HG02678 (cell line): ENCODE measurements around the gene AMDHD2.
A peak's percentile ranks its signal among the peaks of the same experiment; 100 is the strongest.

Source experiments
- ATAC-seq: cut with Tn5 transposase; IDR thresholded peaks from one replicate; pipeline ENCODE4 v1.9.1; 2021; ENCODE audit warnings: mild to moderate bottlenecking, moderate library complexity; ENCODE audit not compliant: unreplicated experiment

Gene AMDHD2

DNA sequence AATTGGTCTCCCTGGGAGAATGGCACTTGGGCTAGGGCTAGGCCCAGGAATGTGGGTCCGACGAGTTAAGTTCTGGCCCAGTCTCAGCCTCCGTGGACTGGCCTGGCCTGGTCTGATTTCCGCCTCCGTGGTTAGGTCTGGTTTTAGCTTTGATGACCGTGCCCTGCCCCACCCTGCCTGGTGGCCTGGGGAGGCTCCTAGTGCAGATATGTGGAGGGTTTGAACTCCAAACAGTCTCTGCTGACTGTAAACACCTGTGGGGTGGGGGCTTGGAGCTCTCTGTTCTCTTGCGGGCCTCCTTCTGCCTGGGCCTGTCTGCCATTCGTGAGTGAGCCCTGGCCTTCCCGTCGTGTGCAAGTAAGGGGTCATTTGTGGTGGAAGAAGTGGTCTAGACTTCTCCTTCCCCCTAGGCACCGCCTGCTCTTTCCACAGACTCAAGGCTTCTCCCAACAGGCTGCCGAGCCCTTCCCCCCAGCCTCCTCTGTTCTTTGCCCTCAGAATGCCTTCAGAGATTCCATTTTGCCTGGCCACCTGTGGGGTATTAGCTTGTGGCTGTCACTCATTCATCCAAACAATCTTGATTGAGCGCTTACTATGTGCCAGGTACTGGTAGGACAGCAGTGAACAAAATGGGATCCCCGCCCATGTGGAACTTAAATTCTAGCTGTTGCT, 4.9 kb upstream of the AMDHD2 start:
- ATAC-seq, result no peak

GRCh38 chr16:2516391-2517240, 3.6 kb upstream of the AMDHD2 start:
- ATAC-seq, result no peak

- ATAC-seq, result no peak
These were observed 2.1 kb upstream of the AMDHD2 start for GRCh38 chr16:2517954-2518605.

- no peak for ATAC-seq
These were observed 1.1 kb upstream of the AMDHD2 start for GRCh38 chr16:2518823-2519710.

DNA sequence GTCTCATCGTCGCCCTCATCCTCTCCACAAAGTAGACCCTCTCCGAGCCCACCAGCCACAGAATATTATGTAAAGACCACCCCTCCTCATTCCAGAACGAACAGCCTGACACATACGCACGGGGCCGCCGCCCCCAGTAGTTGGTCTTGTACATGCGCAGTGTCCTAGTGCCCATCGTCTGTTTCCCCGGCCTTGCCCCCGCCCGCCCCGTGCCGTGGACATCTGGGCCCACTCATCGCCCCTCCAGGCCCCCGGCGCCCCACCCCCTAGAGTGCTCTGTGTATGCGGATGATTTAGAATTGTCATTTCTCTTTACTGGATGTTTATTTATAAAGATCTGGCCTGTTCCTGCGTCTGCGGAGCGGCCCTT, 475 bp upstream of the AMDHD2 start:
- no peak for ATAC-seq

- ATAC-seq, result peak; percentile 34
These were observed 787 bp downstream of the AMDHD2 start for GRCh38 chr16:2520784-2521531.

DNA sequence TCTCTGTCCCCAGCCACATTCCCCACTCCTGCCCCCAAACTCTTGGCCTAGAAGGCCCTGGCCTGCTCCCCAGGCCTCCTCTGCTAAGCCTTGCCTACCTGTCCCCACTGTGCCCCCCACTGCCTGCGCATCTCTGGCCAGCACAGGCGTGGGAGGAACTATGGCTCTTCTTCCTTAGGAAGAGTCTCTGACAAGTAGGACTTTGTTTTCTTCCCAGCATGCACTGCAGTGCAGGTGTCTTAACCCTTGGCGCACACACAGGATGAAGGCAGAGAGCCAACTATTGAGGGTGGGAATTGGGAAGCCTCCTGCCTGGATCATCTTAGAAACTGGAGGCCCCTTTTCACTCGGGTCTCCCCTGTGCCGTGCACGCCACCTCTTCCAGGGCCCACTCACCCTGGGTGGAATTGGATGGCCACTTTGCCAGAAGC, 3.6 kb downstream of the AMDHD2 start:
- no peak for ATAC-seq

DNA sequence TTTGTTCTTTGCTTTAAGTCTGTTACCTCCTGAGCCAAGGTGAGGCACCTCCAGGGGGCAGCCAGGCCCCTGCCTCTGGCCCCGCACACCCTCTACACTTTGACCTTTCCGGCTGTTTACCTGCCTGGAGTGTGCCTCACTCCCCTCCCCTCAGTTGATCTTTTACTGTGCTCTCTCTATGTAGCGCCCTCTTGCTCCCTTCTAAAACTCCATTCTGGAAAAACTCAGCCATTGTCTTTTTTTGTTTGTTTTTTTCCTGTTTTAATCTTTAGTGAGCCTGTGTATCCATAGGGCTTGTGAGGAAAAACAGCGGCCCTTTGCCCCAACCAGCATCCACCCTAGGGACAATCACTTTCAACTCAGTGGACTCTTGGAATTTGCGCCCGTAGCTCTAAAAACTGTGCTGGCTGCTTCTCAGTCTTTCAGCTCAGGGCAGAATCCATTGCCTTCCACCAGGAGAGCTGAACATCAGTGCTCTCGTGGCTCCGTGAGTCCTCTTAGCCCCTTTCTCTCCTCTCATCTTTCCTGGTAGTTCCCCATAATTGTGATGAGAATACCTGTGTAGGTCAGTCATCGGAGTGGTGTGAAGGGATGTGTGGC, 4.3 kb downstream of the AMDHD2 start:
- no peak for ATAC-seq

- ATAC-seq, result no peak
These were observed 6.0 kb downstream of the AMDHD2 start for GRCh38 chr16:2526135-2526534.

- no peak for ATAC-seq
These were observed 7.1 kb downstream of the AMDHD2 start for GRCh38 chr16:2527071-2527783.

- no peak for ATAC-seq
These were observed 7.6 kb downstream of the AMDHD2 start for GRCh38 chr16:2527784-2528100.

DNA sequence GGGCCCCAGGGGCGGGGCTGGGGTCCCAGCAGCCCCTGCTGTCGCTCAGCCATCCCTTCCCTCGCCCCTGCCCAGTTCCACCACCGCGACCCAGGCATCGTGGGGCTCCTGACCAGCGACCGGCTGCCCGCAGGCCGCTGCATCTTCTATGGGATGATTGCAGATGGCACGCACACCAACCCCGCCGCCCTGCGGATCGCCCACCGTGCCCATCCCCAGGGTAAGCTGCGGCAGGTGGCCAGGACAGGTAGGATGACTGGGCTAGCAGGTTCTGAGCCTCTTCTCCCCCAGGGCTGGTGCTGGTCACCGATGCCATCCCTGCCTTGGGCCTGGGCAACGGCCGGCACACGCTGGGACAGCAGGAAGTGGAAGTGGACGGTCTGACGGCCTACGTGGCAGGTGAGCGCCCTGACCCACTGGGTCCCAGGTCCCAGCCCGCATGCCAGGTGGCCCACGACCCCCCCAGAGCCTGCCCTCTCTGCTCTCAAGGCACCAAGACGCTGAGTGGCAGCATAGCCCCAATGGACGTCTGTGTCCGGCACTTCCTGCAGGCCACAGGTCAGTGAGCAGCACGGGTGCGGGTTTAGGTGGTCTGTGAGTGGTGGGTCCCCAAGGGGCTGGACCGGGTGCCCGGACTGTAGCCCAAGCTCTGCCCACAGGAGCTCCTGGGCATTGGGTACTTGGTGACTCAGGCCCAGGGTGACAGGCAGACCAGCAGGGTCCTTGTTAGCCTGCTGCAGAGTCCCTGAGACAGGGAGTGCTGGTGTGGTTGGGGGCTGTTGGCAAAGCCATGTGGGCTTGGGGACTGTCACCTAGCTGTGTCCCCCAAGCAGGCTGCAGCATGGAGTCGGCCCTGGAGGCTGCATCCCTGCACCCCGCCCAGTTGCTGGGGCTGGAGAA, 8.2 kb downstream of the AMDHD2 start:
- ATAC-seq, result no peak

GRCh38 chr16:2529061-2529931, 9.1 kb downstream of the AMDHD2 start:
- no peak for ATAC-seq

GRCh38 chr16:2529961-2530628, 9.9 kb downstream of the AMDHD2 start:
- no peak for ATAC-seq

DNA sequence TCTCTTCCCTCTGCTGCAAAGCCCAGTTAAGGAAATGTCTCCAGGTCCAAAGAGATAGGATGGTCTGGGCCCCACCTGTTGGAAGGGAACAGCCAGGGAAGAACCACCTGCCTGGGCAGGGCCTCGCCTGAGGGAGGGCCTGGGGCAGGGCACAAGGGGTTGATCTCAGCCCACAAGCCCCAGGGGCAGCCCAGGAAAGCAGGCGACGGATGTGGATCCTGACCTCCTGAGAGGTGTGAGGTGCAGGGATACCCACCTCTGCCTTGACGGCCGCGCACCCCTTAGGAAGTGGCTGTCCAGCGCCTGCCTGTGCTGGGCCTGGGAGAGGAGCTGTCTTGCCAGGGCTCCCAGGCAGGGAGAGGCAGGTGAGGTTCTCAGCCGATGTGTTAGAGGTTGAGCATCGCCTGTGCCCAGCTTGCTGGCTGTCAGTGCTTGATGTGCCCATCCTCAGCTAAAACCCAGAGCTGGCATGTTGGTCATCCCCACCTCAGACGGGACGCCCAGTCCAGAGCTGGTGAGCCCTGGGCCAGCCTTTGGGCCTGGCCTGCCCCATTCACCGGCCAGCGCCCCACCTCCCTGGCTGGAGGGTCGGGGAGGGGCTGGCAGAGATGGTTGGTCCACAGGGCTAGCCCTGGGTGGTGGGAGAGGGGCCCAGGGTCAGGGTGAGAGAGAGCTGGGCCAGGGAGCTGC, 10.6 kb downstream of the AMDHD2 start:
- ATAC-seq, result no peak

GRCh38 chr16:2531371-2531695, 11.2 kb downstream of the AMDHD2 start, which contains the start of gene CEMP1:
CEMP1 (minus strand) TSS chr16:2531408; CDS start chr16:2531073, 335 bp downstream.
- peak; percentile 2 for ATAC-seq
